H9 (cell line): ENCODE measurements around the gene UNC5A. TPM values are rescaled to one million over a fixed set of nuclear protein-coding genes. Genes with fewer than 3 reads are reported as not detected.
A peak's percentile ranks its signal among the peaks of the same experiment; 100 is the strongest.

Experiments
- DNase-seq: peaks from one replicate; pipeline ENCODE4 v3.0.0-alpha.2; 2017
- H2AFZ ChIP-seq: one replicate; pipeline ENCODE4 v1.6.1; 2013; ENCODE audit warnings: mild to moderate bottlenecking, low read length, control low read depth, moderate library complexity
- H2AK5ac ChIP-seq: 2 replicates; pipeline ENCODE4 v1.6.1; 2013; ENCODE audit warnings: low read length, control low read depth, mixed read lengths; ENCODE audit not compliant: insufficient read length
- H2BK120ac ChIP-seq: one replicate; pipeline ENCODE4 v1.6.1; 2013; ENCODE audit warnings: low read depth, mild to moderate bottlenecking, low read length, control low read depth, inconsistent platforms; ENCODE audit not compliant: poor library complexity, severe bottlenecking
- H2BK12ac ChIP-seq: 2 replicates; pipeline ENCODE4 v1.6.1; 2013; ENCODE audit warnings: low read length, control low read depth, mixed read lengths, low read depth; ENCODE audit not compliant: insufficient read length
- H2BK15ac ChIP-seq: 2 replicates; pipeline ENCODE4 v1.6.1; 2013; ENCODE audit warnings: low read depth, low read length, control low read depth
- H2BK20ac ChIP-seq: one replicate; pipeline ENCODE4 v1.6.1; 2013; ENCODE audit warnings: low read depth, mild to moderate bottlenecking, low read length, control low read depth, inconsistent platforms; ENCODE audit not compliant: poor library complexity, severe bottlenecking
- H2BK5ac ChIP-seq: 2 replicates; pipeline ENCODE4 v1.6.1; 2013; ENCODE audit warnings: low read length, control low read depth, mixed read lengths; ENCODE audit not compliant: insufficient read length
- H3K14ac ChIP-seq: 2 replicates; pipeline ENCODE4 v1.6.1; 2013; ENCODE audit warnings: low read length, control low read depth; ENCODE audit not compliant: insufficient read depth
- H3K18ac ChIP-seq: 2 replicates; pipeline ENCODE4 v1.6.1; 2013; ENCODE audit warnings: low read depth, mild to moderate bottlenecking, mixed read lengths, low read length, control low read depth; ENCODE audit not compliant: insufficient read length
- H3K23ac ChIP-seq: 2 replicates; pipeline ENCODE4 v1.6.1; 2013; ENCODE audit warnings: low read length, control low read depth, mixed read lengths, low read depth; ENCODE audit not compliant: insufficient read length
- H3K23me2 ChIP-seq: 2 replicates; pipeline ENCODE4 v1.6.1; 2013; ENCODE audit warnings: low read depth, mild to moderate bottlenecking, mixed read lengths, low read length, control low read depth; ENCODE audit not compliant: insufficient read length, poor library complexity, severe bottlenecking
- H3K27ac ChIP-seq: 2 replicates; pipeline ENCODE4 v1.5.1; 2013; ENCODE audit warnings: low read length, control low read depth, mixed read lengths, low read depth; ENCODE audit not compliant: insufficient read length
- H3K27me3 ChIP-seq: 2 replicates; pipeline ENCODE4 v1.6.1; 2013; ENCODE audit warnings: low read length, control low read depth, inconsistent platforms; ENCODE audit not compliant: insufficient read depth
- H3K4ac ChIP-seq: 2 replicates; pipeline ENCODE4 v1.6.1; 2013; ENCODE audit warnings: low read depth, mild to moderate bottlenecking, control low read depth, inconsistent platforms, low read length, moderate library complexity
- H3K4me1 ChIP-seq: 2 replicates; pipeline ENCODE4 v1.6.1; 2013; ENCODE audit warnings: low read length, control low read depth, inconsistent platforms; ENCODE audit not compliant: insufficient read depth
- H3K4me2 ChIP-seq: 2 replicates; pipeline ENCODE4 v1.6.1; 2013; ENCODE audit warnings: low read length, control low read depth, mixed read lengths; ENCODE audit not compliant: insufficient read length, insufficient read depth
- H3K56ac ChIP-seq: 2 replicates; pipeline ENCODE4 v1.6.1; 2013; ENCODE audit warnings: low read depth, mild to moderate bottlenecking, mixed read lengths, low read length, control low read depth; ENCODE audit not compliant: insufficient read length
- H3K79me1 ChIP-seq: 2 replicates; pipeline ENCODE4 v1.6.1; 2013; ENCODE audit warnings: low read depth, mild to moderate bottlenecking, moderate library complexity, low read length, control low read depth, inconsistent platforms; ENCODE audit not compliant: insufficient read depth, poor library complexity, severe bottlenecking
- H3K79me2 ChIP-seq: 2 replicates; pipeline ENCODE4 v1.6.1; 2013; ENCODE audit warnings: low read length, control low read depth, inconsistent platforms; ENCODE audit not compliant: insufficient read depth
- H3K9ac ChIP-seq: 2 replicates; pipeline ENCODE4 v1.6.1; 2013; ENCODE audit warnings: low read length, control low read depth, mixed read lengths; ENCODE audit not compliant: insufficient read length; ENCODE audit errors: extremely low read depth
- H3K9me3 ChIP-seq: one replicate; pipeline ENCODE4 v1.6.1; 2013; ENCODE audit warnings: low read depth, low read length, inconsistent platforms; ENCODE audit not compliant: control insufficient read depth
- H3T11ph ChIP-seq: one replicate; pipeline ENCODE4 v1.6.1; 2013; ENCODE audit warnings: mild to moderate bottlenecking, low read length, control low read depth, inconsistent platforms
- H4K20me1 ChIP-seq: one replicate; pipeline ENCODE4 v1.6.1; 2013; ENCODE audit not compliant: control insufficient read depth, insufficient read length, insufficient read depth
- H4K5ac ChIP-seq: 2 replicates; pipeline ENCODE4 v1.6.1; 2013; ENCODE audit warnings: low read depth, mild to moderate bottlenecking, mixed read lengths, low read length, control low read depth; ENCODE audit not compliant: insufficient read length
- H4K8ac ChIP-seq: replicated peaks from 2 replicates; pipeline ENCODE4 v1.6.1; 2013; ENCODE audit warnings: low read length, control low read depth, mixed read lengths, low read depth; ENCODE audit not compliant: insufficient read length
- H4K91ac ChIP-seq: 2 replicates; pipeline ENCODE4 v1.6.1; 2013; ENCODE audit warnings: low read depth, mild to moderate bottlenecking, moderate library complexity, mixed read lengths, low read length, control low read depth; ENCODE audit not compliant: insufficient read length
- H3K27ac Mint-ChIP-seq, 3 experiments: 2 replicates in 2 of 3; 3 replicates in 1 of 3; pipeline ENCODE4 v1.8.0; 2020 to 2021; ENCODE audit warnings: mixed read lengths in 3 of 3, mild to moderate bottlenecking in 1 of 3, moderate library complexity in 1 of 3
- H3K27me3 Mint-ChIP-seq: 2 replicates; pipeline ENCODE4 v1.8.0; 2021; ENCODE audit warnings: low read depth, mild to moderate bottlenecking, moderate library complexity, mixed read lengths
- H3K36me3 Mint-ChIP-seq, 3 experiments: 2 replicates in 2 of 3; 3 replicates in 1 of 3; pipeline ENCODE4 v1.8.0; 2020 to 2021; ENCODE audit warnings: low read depth in 3 of 3, mixed read lengths in 3 of 3; ENCODE audit not compliant: insufficient read depth in 1 of 3
- H3K4me1 Mint-ChIP-seq, 2 experiments: 2 replicates each; pipeline ENCODE4 v1.8.0; 2020; ENCODE audit warnings: mixed read lengths in 2 of 2
- H3K4me3 Mint-ChIP-seq, 2 experiments: 2 replicates in 1 of 2; 3 replicates in 1 of 2; pipeline ENCODE4 v1.8.0; 2020 to 2021; ENCODE audit warnings: mild to moderate bottlenecking in 2 of 2, mixed read lengths in 2 of 2, moderate library complexity in 1 of 2
- H3K9me3 Mint-ChIP-seq, 2 experiments: 2 replicates in 1 of 2; 3 replicates in 1 of 2; pipeline ENCODE4 v1.8.0; 2020; ENCODE audit warnings: mild to moderate bottlenecking in 2 of 2, mixed read lengths in 2 of 2, moderate library complexity in 1 of 2
- CTCF ChIP-seq: fragments of 200-600 bp; sonication (generic); conservative IDR thresholded peaks from 3 replicates; pipeline ENCODE4 v1.8.0; 2021; ENCODE audit warnings: antibody characterized with exemption, mild to moderate bottlenecking
- WGBS: extraction: QIAGEN DNeasy Blood & Tissue Kit; methylation state at CpG from one replicate; pipeline ENCODE4 v1.1.7; 2013; ENCODE audit warnings: missing lambda C conversion rate, low lambda C conversion rate, mixed read lengths; ENCODE audit not compliant: insufficient read length; ENCODE audit errors: extremely low coverage; 5-methylcytosine and 5-hydroxymethylcytosine counted together
- total RNA-seq: library from RNA; stranded (reverse); gene quantifications from 2 replicates; pipeline ENCODE4 v1.2.1, GENCODE V29; 2021

UNC5A gene
- total RNA-seq, 1 experiment from 2014 or later = 4.4 TPM

- no peak overlapping the region for H3K18ac ChIP-seq
- H3K4me2 ChIP-seq = no peak overlapping the region
- H3K27me3 ChIP-seq = no peaks in the 10 kb centered on the region
- no peak overlapping the region for H2BK5ac ChIP-seq
- no peak overlapping the region for H3T11ph ChIP-seq
- H3K79me2 ChIP-seq = no peaks in the 10 kb centered on the region
- no peaks in the 10 kb centered on the region for H3K23me2 ChIP-seq
- no peaks in the 10 kb centered on the region for H3K36me3 Mint-ChIP-seq
- H2AFZ ChIP-seq = no peak overlapping the region
- H3K4me1 ChIP-seq = no peaks in the 10 kb centered on the region
- H2BK20ac ChIP-seq = no peak overlapping the region
- no peak overlapping the region for H3K4ac ChIP-seq
- H3K27me3 Mint-ChIP-seq = peaks cover 12% of the 10 kb centered on the region
- no peak overlapping the region for H3K56ac ChIP-seq
- H4K8ac ChIP-seq = no peak overlapping the region
- no peak overlapping the region for H3K9ac ChIP-seq
- no peak for DNase-seq
- WGBS = no CpG with 5 or more reads among the region's 21 CpGs
- no peak for TF ChIP-seq CTCF
- no peak overlapping the region for H2BK12ac ChIP-seq
- H3K14ac ChIP-seq = 0 out of 2 replicates have a peak overlapping the region, but pooled peaks have one; percentile 10
- no peaks in the 10 kb centered on the region for H4K20me1 ChIP-seq
- H3K23ac ChIP-seq = no peak overlapping the region
- no peaks in the 10 kb centered on the region for H3K9me3 Mint-ChIP-seq
- 0 out of 5 replicates have a peak overlapping the region, but pooled peaks of 1 of the 2 experiments have one; percentile 8 for H3K4me3 Mint-ChIP-seq
- H3K4me1 Mint-ChIP-seq = peaks cover 7 to 34% of the 10 kb centered on the region in 2 experiments
- H2BK120ac ChIP-seq = no peak overlapping the region
- no peak overlapping the region for H4K91ac ChIP-seq
- H3K9me3 ChIP-seq = no peaks in the 10 kb centered on the region
- no peak overlapping the region for H2BK15ac ChIP-seq
- H3K27ac Mint-ChIP-seq = peak overlapping the region in 1 of 3 experiments; percentile 83; a peak in 2 of 7 replicates
- no peaks in the 10 kb centered on the region for H3K79me1 ChIP-seq
- H4K5ac ChIP-seq = no peak overlapping the region
- no peak overlapping the region for H3K27ac ChIP-seq
- H2AK5ac ChIP-seq = no peak overlapping the region
Measured at GRCh38 chr5:176844706-176845391, 34.5 kb downstream of the UNC5A start.
